AG10803 (cell line): ENCODE results near the gene ALG14.
"Not testable (repeated sequence)": the region's sequence is repeated elsewhere in the genome, so short reads cannot be mapped to it uniquely, and the experiment has no call there.

Experiments used
- DNase-seq: peaks from one replicate; pipeline ENCODE4 v3.0.0; 2010; ENCODE audit warnings: low read depth
- H3K4me3 ChIP-seq: 2 replicates; pipeline ENCODE4 v1.5.1; 2011; ENCODE audit warnings: mild to moderate bottlenecking, low read length, control low read depth
- CTCF ChIP-seq: conservative IDR thresholded peaks from 2 replicates; pipeline ENCODE4 v1.5.1; 2011; ENCODE audit warnings: mild to moderate bottlenecking, low read length, control low read depth, inconsistent platforms

Gene ALG14

GRCh38 chr1:95029532-95029931 lies 43.2 kb downstream of the ALG14 start:
- TF ChIP-seq CTCF: no peak
- no peak overlapping the region for H3K4me3 ChIP-seq
- no peak for DNase-seq

GRCh38 chr1:95028954-95029353 lies 43.8 kb downstream of the ALG14 start:
- H3K4me3 ChIP-seq: no peak overlapping the region
- TF ChIP-seq CTCF: no peak
- no peak for DNase-seq

DNA sequence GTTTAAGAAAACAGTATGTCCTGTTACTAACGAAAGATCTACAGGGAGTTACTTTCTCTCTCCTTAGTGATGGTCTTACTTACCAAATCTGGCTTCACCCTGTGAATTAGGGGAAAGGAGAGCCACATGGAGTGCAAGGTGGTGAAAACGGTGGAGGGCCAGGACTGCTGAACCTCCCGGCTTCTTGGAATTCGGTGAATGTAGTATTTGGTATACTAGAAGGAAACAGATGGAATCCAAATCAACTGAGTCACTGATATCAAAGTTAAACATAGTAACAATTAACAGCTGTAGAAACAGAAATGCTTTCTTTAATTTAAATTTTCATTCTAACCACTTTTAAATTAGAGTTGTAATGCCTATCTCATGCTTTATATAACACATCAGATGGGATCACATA lies 45.7 kb downstream of the ALG14 start:
- no peak for DNase-seq
- no peak overlapping the region for H3K4me3 ChIP-seq
- TF ChIP-seq CTCF: no peak

- peak; percentile 87 for DNase-seq
- no peak overlapping the region for H3K4me3 ChIP-seq
- no peak for TF ChIP-seq CTCF
These were observed 49.2 kb downstream of the ALG14 start for GRCh38 chr1:95023399-95024043.

DNA sequence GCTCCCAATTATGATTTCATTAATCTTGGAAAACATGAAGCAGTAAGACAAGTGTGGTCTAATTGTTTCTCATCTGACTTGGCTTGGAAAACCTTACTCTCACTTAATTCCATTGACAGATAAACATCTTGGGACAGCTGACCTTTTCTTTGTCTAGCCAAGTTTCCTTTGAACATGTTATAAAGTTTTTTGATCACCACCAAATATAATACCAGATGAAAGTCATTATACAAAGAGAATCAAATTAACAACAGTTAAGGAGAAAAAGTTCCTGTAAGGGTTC lies 50.2 kb downstream of the ALG14 start:
- DNase-seq: no peak
- no peak overlapping the region for H3K4me3 ChIP-seq
- no peak for TF ChIP-seq CTCF

- TF ChIP-seq CTCF: no peak
- peak overlapping the region; percentile 32 for H3K4me3 ChIP-seq
- no peak for DNase-seq
These were observed 50.7 kb downstream of the ALG14 start for GRCh38 chr1:95021805-95022643.

GRCh38 chr1:95021119-95021518 lies 51.6 kb downstream of the ALG14 start:
- H3K4me3 ChIP-seq: no peak overlapping the region
- no peak for DNase-seq
- no peak for TF ChIP-seq CTCF

DNA sequence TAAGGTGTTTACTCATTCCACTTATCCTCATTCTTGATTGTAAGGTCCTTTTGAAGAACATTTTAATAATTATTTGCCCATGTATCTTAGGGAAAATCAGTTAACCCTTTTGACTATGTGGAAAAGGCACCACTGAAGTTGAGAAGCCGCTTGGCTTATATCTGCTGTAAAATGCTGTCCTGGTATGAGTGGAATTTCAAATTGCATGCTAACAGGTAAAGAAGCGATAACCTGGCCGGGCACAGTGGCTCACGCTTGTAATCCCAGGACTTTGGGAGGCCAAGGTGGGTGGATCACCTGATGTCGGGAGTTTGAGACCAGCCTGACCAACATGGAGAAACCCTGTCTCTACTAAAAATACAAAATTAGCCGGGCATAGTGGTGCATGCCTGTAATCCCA lies 53.3 kb downstream of the ALG14 start:
- DNase-seq, H3K4me3 ChIP-seq: not testable (repeated sequence)
